Spleen (tissue), 11 donors: ENCODE results near the gene RING1. TPM values are rescaled to one million over a fixed set of nuclear protein-coding genes. Genes with fewer than 3 reads are reported as not detected.

ENCODE experiments used
- DNase-seq: peaks from one replicate; pipeline ENCODE4 v3.0.0-alpha.2; 2020
- H3K27ac ChIP-seq, 8 donors: fragments of 200-600 bp; sonication (generic) in 7 of 8; 1 replicate in 4 of 8; 2 replicates in 4 of 8; pipeline versions ENCODE4 v1.5.0 to v1.8.0; 2016 to 2021; ENCODE audit warnings: inconsistent platforms in 4 of 8, mild to moderate bottlenecking in 4 of 8, moderate library complexity in 1 of 8
- H3K27me3 ChIP-seq, 7 donors: fragments of 200-600 bp; sonication (generic) in 6 of 7; replicated peaks in 1 of 7; 1 replicate in 4 of 7; 2 replicates in 3 of 7; pipeline versions ENCODE4 v1.5.0 to v1.8.0; 2016 to 2021; ENCODE audit warnings: inconsistent platforms in 3 of 7, mild to moderate bottlenecking in 1 of 7
- H3K36me3 ChIP-seq, 6 donors: fragments of 200-600 bp; sonication (generic) in 5 of 6; 1 replicate in 4 of 6; 2 replicates in 2 of 6; pipeline versions ENCODE4 v1.5.0 to v1.8.0; 2016 to 2021; ENCODE audit warnings: inconsistent platforms in 2 of 6
- H3K4me1 ChIP-seq, 6 donors: fragments of 200-600 bp; sonication (generic) in 5 of 6; 1 replicate in 3 of 6; 2 replicates in 3 of 6; pipeline versions ENCODE4 v1.5.0 to v1.8.0; 2016 to 2021; ENCODE audit warnings: inconsistent platforms in 3 of 6
- H3K4me3 ChIP-seq, 8 donors: fragments of 200-600 bp; sonication (generic) in 7 of 8; 1 replicate in 4 of 8; 2 replicates in 4 of 8; pipeline versions ENCODE4 v1.5.0 to v1.8.0; 2016 to 2021; ENCODE audit warnings: inconsistent platforms in 4 of 8, mild to moderate bottlenecking in 4 of 8, moderate library complexity in 2 of 8
- H3K9me3 ChIP-seq, 8 donors: fragments of 200-600 bp; sonication (generic) in 7 of 8; 1 replicate in 4 of 8; 2 replicates in 4 of 8; pipeline versions ENCODE4 v1.5.0 to v1.8.0; 2016 to 2021; ENCODE audit warnings: inconsistent platforms in 4 of 8
- CTCF ChIP-seq, 11 experiments: fragments of 200-600 bp in 7 of 11; fragments of 450-650 bp in 4 of 11; sonication (generic) in 4 of 11; IDR thresholded peaks in 8 of 11; conservative IDR thresholded peaks in 3 of 11; 1 replicate in 7 of 11; 2 replicates in 4 of 11; pipeline versions ENCODE4 v1.4.0 to v1.8.0; 2016 to 2021; ENCODE audit warnings: antibody characterized with exemption in 11 of 11, inconsistent platforms in 4 of 11, mild to moderate bottlenecking in 1 of 11
- POLR2A ChIP-seq, 3 donors: fragments of 450-650 bp; IDR thresholded peaks; one replicate each; pipeline ENCODE4 v1.5.1; 2017; ENCODE audit warnings: antibody characterized with exemption in 3 of 3, mild to moderate bottlenecking in 1 of 3
- POLR2AphosphoS5 ChIP-seq, 3 donors: sonication (generic); formaldehyde crosslinking; IDR thresholded peaks; one replicate each; pipeline ENCODE4 v1.5.1; 2017; ENCODE audit warnings: antibody characterized with exemption in 3 of 3
- WGBS, 5 donors: extraction: QIAGEN DNeasy Blood & Tissue Kit in 3 of 5; methylation state at CpG; one replicate each; pipeline versions ENCODE4 v1.1.5 to v1.1.7; 2013 to 2018; 5-methylcytosine and 5-hydroxymethylcytosine counted together
- intact Hi-C: fragments of 100-400 bp; cut with DNase I; formaldehyde crosslinking; loops from one replicate; pipeline ENCODE4 v1.15.0; 2023; ENCODE audit warnings: low total_unique reads
- polyA plus RNA-seq, 3 donors: library from polyadenylated mRNA; stranded (reverse); fragments of 200-250 nt; gene quantifications; one replicate each; pipeline ENCODE4 v1.2.1, GENCODE V29; 2013
- total RNA-seq, 7 donors: library from RNA; depleted of rRNA in 3 of 7; stranded (reverse); fragments of >200 nt in 3 of 7; fragmentation: NEBNext Ultra II Directional in 4 of 7; extraction: Animal tissue kit (Norgen Biotek cat#: 25700) in 4 of 7; gene quantifications; one replicate each; pipeline versions ENCODE4 v1.1.0 to v1.2.1, GENCODE V29; 2016 to 2021
- donor health status: healthy with polysubstance abuse.
- donor health status: DM: no; HTN: no; CAD: no; lungs with moderate emphysema.
- donor health status: DM: no; HTN: no; CAD: no.
- donor health status: Bipolar disorder and iron deficiency.
- donor health status: healthy.
- donor health status: DM: no; HTN: no; CAD: no.
- donor health status: DM: yes; HTN: yes; CAD: no.

The RING1 gene
- total and polyA plus RNA-seq, 10 donors: 13.4 to 42.3 (median 31.0) TPM

GRCh38 chr6:33164665-33165373 lies 43.5 kb upstream of the RING1 start:
- no peak overlapping the region for H3K4me3 ChIP-seq

GRCh38 chr6:33165581-33166258 lies 42.6 kb upstream of the RING1 start:
- Histone ChIP-seq H3K4me1 (peaks cover 0 to 19% (median 15%) of the 10 kb centered on the region in 6 donors), H3K4me3 (no peak overlapping the region), H3K9me3 (no peaks in the 10 kb centered on the region), H3K27ac (no peak overlapping the region), H3K36me3 (no peaks in the 10 kb centered on the region), H3K27me3 (no peaks in the 10 kb centered on the region)
- intact Hi-C loops: no loop called here
- WGBS, 5 donors: 86 to 92% (median 87%) methylated on average over 17 of the region's 17 CpGs
- TF ChIP-seq POLR2A (IDR thresholded peaks at IDR 0.05) (no peak), POLR2AphosphoS5 (IDR thresholded peaks at IDR 0.05) (no peak), CTCF (IDR thresholded peaks at IDR 0.05 in 8 of 11, conservative IDR thresholded peaks at IDR 0.05 in 3 of 11) (no peak)
- no peak for DNase-seq

More at GRCh38 chr6:33164665-33165373, 43.5 kb upstream of the RING1 start:
- H3K36me3 ChIP-seq: no peaks in the 10 kb centered on the region
- H3K9me3 ChIP-seq: no peaks in the 10 kb centered on the region
- 69 to 80% (median 75%) methylated on average over 14 of the region's 14 CpGs for WGBS, 5 donors
- TF ChIP-seq POLR2AphosphoS5 (IDR thresholded peaks at IDR 0.05) (no peak), POLR2A (IDR thresholded peaks at IDR 0.05) (no peak), CTCF (IDR thresholded peaks at IDR 0.05 in 8 of 11, conservative IDR thresholded peaks at IDR 0.05 in 3 of 11) (no peak)
- no peaks in the 10 kb centered on the region for H3K27me3 ChIP-seq
- no peak for DNase-seq
- H3K27ac ChIP-seq: no peak overlapping the region
- H3K4me1 ChIP-seq: peaks cover 0 to 22% (median 15%) of the 10 kb centered on the region in 6 donors
- intact Hi-C loops: no loop called here

GRCh38 chr6:33166363-33166762 lies 41.9 kb upstream of the RING1 start:
- intact Hi-C loops: no loop called here
- no peaks in the 10 kb centered on the region for H3K36me3 ChIP-seq
- 72 to 83% (median 79%) methylated on average over 6 of the region's 6 CpGs for WGBS, 5 donors

More at GRCh38 chr6:33166363-33166762, 41.9 kb upstream of the RING1 start:
- Histone ChIP-seq H3K4me3 (no peak overlapping the region), H3K9me3 (no peaks in the 10 kb centered on the region), H3K27ac (no peak overlapping the region), H3K27me3 (no peaks in the 10 kb centered on the region), H3K4me1 (peaks cover 0 to 12% (median 9%) of the 10 kb centered on the region in 6 donors)
- no peak for DNase-seq
- no peak for TF ChIP-seq CTCF (IDR thresholded peaks at IDR 0.05 in 8 of 11, conservative IDR thresholded peaks at IDR 0.05 in 3 of 11)
- TF ChIP-seq POLR2AphosphoS5 (IDR thresholded peaks at IDR 0.05): no peak
- no peak for TF ChIP-seq POLR2A (IDR thresholded peaks at IDR 0.05)
